HepG2 (cell line): Measurements from ENCODE around the gene MXRA7. TPM values are rescaled to one million over a fixed set of nuclear protein-coding genes. Genes with fewer than 3 reads are reported as not detected.

ENCODE experiments used
- CBFB ChIP-seq: sonication (generic); formaldehyde crosslinking; IDR thresholded peaks from 2 replicates; pipeline ENCODE4 v1.4.0; 2020; ENCODE audit warnings: missing genetic modification reagents
- CCDC6 ChIP-seq: sonication (generic); formaldehyde crosslinking; IDR thresholded peaks from 2 replicates; pipeline ENCODE4 v1.8.1; 2022; ENCODE audit warnings: mild to moderate bottlenecking, missing genetic modification reagents, moderate library complexity
- ELF4 ChIP-seq: sonication (generic); formaldehyde crosslinking; IDR thresholded peaks from 2 replicates; pipeline ENCODE4 v1.5.0; 2020; ENCODE audit warnings: missing genetic modification reagents, mild to moderate bottlenecking, moderate library complexity, borderline replicate concordance
- MED13 ChIP-seq: sonication (generic); formaldehyde crosslinking; IDR thresholded peaks from 2 replicates; pipeline ENCODE4 v1.5.0; 2020; ENCODE audit warnings: missing genetic modification reagents
- MXD3 ChIP-seq: IDR thresholded peaks from 2 replicates; pipeline ENCODE4 v1.6.1; 2016; ENCODE audit warnings: mild to moderate bottlenecking, missing biosample characterization, missing genetic modification reagents
- MYPOP ChIP-seq: sonication (generic); formaldehyde crosslinking; IDR thresholded peaks from 2 replicates; pipeline ENCODE4 v1.8.1; 2023; ENCODE audit warnings: mild to moderate bottlenecking, moderate library complexity, missing genetic modification reagents
- NRL ChIP-seq: sonication (generic); formaldehyde crosslinking; IDR thresholded peaks from 2 replicates; pipeline ENCODE4 v1.5.0; 2020; ENCODE audit warnings: missing genetic modification reagents, mild to moderate bottlenecking, moderate library complexity, borderline replicate concordance
- REPIN1 ChIP-seq: sonication (generic); formaldehyde crosslinking; IDR thresholded peaks from 2 replicates; pipeline ENCODE4 v1.8.0; 2022; ENCODE audit warnings: missing genetic modification reagents, low read depth, mild to moderate bottlenecking, borderline replicate concordance
- RFXAP ChIP-seq: sonication (generic); formaldehyde crosslinking; IDR thresholded peaks from 2 replicates; pipeline ENCODE4 v1.4.0; 2020; ENCODE audit warnings: missing genetic modification reagents, borderline replicate concordance
- SRSF4 ChIP-seq: fragments of 200-400 bp; formaldehyde crosslinking; IDR thresholded peaks from one replicate; pipeline ENCODE4 v1.6.1; 2018; ENCODE audit warnings: mild to moderate bottlenecking, low read depth, low read length, moderate library complexity; ENCODE audit not compliant: poor library complexity, severe bottlenecking
- TARDBP ChIP-seq: sonication (generic); formaldehyde crosslinking; IDR thresholded peaks from 2 replicates; pipeline ENCODE4 v1.8.0; 2022; ENCODE audit warnings: mild to moderate bottlenecking, missing genetic modification reagents
- TBL1XR1 ChIP-seq: fragments of 150-350 bp; IDR thresholded peaks from 2 replicates; pipeline ENCODE4 v1.6.1; 2014; ENCODE audit warnings: borderline replicate concordance, low read length; ENCODE audit not compliant: partially characterized antibody
- TRAFD1 ChIP-seq: sonication (generic); formaldehyde crosslinking; IDR thresholded peaks from 2 replicates; pipeline ENCODE4 v1.5.1; 2020; ENCODE audit warnings: missing genetic modification reagents, mild to moderate bottlenecking, borderline replicate concordance
- ZNF326 ChIP-seq: sonication (generic); formaldehyde crosslinking; IDR thresholded peaks from 2 replicates; pipeline ENCODE4 v1.4.0; 2020; ENCODE audit warnings: missing genetic modification reagents, borderline replicate concordance
- ZNF367 ChIP-seq: sonication (generic); formaldehyde crosslinking; IDR thresholded peaks from 2 replicates; pipeline ENCODE4 v1.4.0; 2020; ENCODE audit warnings: missing genetic modification reagents, borderline replicate concordance
- ZNF407 ChIP-seq: sonication (generic); formaldehyde crosslinking; IDR thresholded peaks from one replicate; pipeline ENCODE4 v1.5.1; 2020; ENCODE audit warnings: mild to moderate bottlenecking, missing genetic modification reagents; ENCODE audit errors: not compliant biosample characterization
- polyA plus RNA-seq, 8 experiments: library from polyadenylated mRNA; depleted of rRNA in 3 of 8; stranded (reverse) in 7 of 8; unstranded in 1 of 8; fragments of >200 nt; fragmentation: Illumina TruSeq in 4 of 8; extraction: Trizol in 4 of 8; gene quantifications; 2 replicates each; pipeline versions ENCODE4 v1.2.1 to v1.2.3, GENCODE V29; 2011 to 2016; ENCODE audit warnings: low read depth in 4 of 8, missing spikeins in 1 of 8, mixed read lengths in 1 of 8; ENCODE audit not compliant: insufficient read depth in 1 of 8
- total RNA-seq, 5 experiments: library from RNA; depleted of rRNA; stranded (reverse); fragments of >200 nt; fragmentation: Illumina TruSeq; extraction: Trizol; gene quantifications; 2 replicates each; pipeline ENCODE4 v1.2.3, GENCODE V29; 2016; ENCODE audit warnings: low read depth in 1 of 5

Gene MXRA7
- total and polyA plus RNA-seq, 2 of the 13 experiments (the other 11 are each of a cell fraction or from before 2014, with no cell fraction given): 44.8 to 112 TPM

DNA sequence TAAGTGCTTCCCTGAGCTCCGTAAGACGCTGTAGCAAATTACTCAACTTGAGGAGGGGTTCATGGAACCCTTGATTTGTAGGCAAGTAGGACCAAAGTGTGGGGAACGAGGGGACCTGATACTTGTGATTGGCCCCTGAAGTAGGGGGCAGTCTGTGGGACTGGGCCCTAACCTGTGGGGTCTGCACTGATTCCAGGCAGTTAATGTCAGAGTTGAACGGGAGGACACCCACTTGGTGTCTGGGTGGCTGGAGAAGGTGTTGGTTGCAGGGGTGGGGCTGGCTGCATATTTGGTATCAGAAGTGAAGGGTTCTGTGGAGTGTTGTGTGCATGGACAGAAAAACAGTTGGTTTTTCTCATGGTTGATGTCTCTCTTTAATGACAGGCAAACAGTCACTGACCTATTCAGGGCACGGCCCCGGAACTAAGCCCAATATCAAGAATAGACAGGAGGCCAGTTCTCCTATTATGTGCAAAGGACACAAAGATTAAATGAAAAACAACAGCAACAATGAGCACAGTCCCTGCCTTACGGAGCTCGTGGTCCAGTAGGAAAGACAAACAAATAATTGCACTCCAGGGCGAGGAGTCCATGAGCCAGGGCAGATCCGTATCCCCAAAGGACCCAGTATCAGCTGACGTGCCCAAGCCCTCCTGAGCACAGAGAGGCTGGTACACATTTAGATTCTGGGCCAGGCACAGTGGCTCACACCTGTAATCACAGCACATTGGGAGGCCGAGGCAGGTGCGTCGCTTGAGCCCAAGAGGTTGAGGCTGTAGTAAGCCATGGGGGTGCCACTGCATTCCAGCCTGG lies 19.2 kb downstream of the MXRA7 start (continued):
- TF ChIP-seq ZNF407 (CRISPR knock-in tag) (no peak), TRAFD1 (CRISPR knock-in tag) (no peak), ZNF326 (CRISPR knock-in tag) (no peak), SRSF4 (no peak), MED13 (CRISPR knock-in tag) (no peak), MYPOP (CRISPR knock-in tag) (peak; percentile 56; the same call in 1 of the 2 replicates), ZNF367 (CRISPR knock-in tag) (no peak), TBL1XR1 (peak; percentile 40), MXD3 (peak; percentile 16; the same call in 1 of the 2 replicates), CBFB (CRISPR knock-in tag) (no peak), RFXAP (CRISPR knock-in tag) (peak; percentile 2; the same call in 1 of the 2 replicates), NRL (CRISPR knock-in tag) (0 out of 2 replicates have a peak, but pooled peaks have one; percentile 30), CCDC6 (CRISPR knock-in tag) (no peak), TARDBP (peak; percentile 85; the same call in 1 of the 2 replicates), ELF4 (CRISPR knock-in tag) (0 out of 2 replicates have a peak, but pooled peaks have one; percentile 65), REPIN1 (CRISPR knock-in tag) (no peak)
